T47D (cell line): Measurements from ENCODE around the gene MMAA.
A peak's percentile ranks its signal among the peaks of the same experiment; 100 is the strongest.
"Not testable (repeated sequence)": the region's sequence is repeated elsewhere in the genome, so short reads cannot be mapped to it uniquely, and the experiment has no call there.

ENCODE experiments used
- DNase-seq, 2 experiments: peaks; one replicate each; pipeline versions ENCODE4 v3.0.0 to v3.0.0-alpha.2; 2011 to 2012; ENCODE audit warnings: low read depth in 1 of 2, low spot score in 1 of 2
- JUND ChIP-seq: IDR thresholded peaks from 2 replicates; pipeline ENCODE4 v1.6.1; 2012; ENCODE audit warnings: low read depth
- in situ Hi-C: cut with HindIII; loops from 2 replicates; pipeline ENCODE4 v1.10.0; 2016; ENCODE audit warnings: low sequenced_read_pairs, low pct_unique_long_range_greater_than_20kb

The MMAA gene

GRCh38 chr4:145618932-145619638 lies at the start of gene MMAA:
TSS of gene MMAA (plus strand) at chr4:145619385. CDS start at chr4:145639140, 19,755 bp downstream.
- in situ Hi-C loops: no loop called here
- DNase-seq: peak; percentile 88 to 91
- no peak for TF ChIP-seq JUND

GRCh38 chr4:145574546-145574945 lies 44.6 kb upstream of the MMAA start:
- in situ Hi-C loops, DNase-seq: not testable (repeated sequence)

- peak in 1 of 2 experiments; percentile 6 for DNase-seq
- TF ChIP-seq JUND: no peak
- in situ Hi-C loops: no loop called here
These were observed 38.3 kb upstream of the MMAA start for GRCh38 chr4:145580906-145581305.

GRCh38 chr4:145583191-145584055 lies 35.8 kb upstream of the MMAA start:
- no peak for TF ChIP-seq JUND
- DNase-seq: no peak
- in situ Hi-C loops: no loop called here

GRCh38 chr4:145587088-145587754 lies 32.0 kb upstream of the MMAA start:
- TF ChIP-seq JUND: no peak
- no peak for DNase-seq
- in situ Hi-C loops: no loop called here

- in situ Hi-C loops, DNase-seq: not testable (repeated sequence)
These were observed 29.8 kb upstream of the MMAA start for GRCh38 chr4:145589381-145589780.

- in situ Hi-C loops: no loop called here
- DNase-seq: no peak
- TF ChIP-seq JUND: no peak
These were observed 29.1 kb upstream of the MMAA start for GRCh38 chr4:145589916-145590702.

GRCh38 chr4:145602129-145602760 lies 16.9 kb upstream of the MMAA start:
- peak in 1 of 2 experiments; percentile 12 for DNase-seq
- in situ Hi-C loops: no loop called here
- TF ChIP-seq JUND: no peak

GRCh38 chr4:145605941-145606340 lies 13.2 kb upstream of the MMAA start:
- no peak for TF ChIP-seq JUND
- no peak for DNase-seq
- in situ Hi-C loops: no loop called here

- in situ Hi-C loops: no loop called here
- no peak for TF ChIP-seq JUND
- DNase-seq: peak in 1 of 2 experiments; percentile 78
These were observed 9.4 kb upstream of the MMAA start for GRCh38 chr4:145609481-145610427.

- DNase-seq: no peak
- in situ Hi-C loops: no loop called here
- no peak for TF ChIP-seq JUND
These were observed 5.5 kb upstream of the MMAA start for GRCh38 chr4:145613566-145614232.
